ENCODE data around the gene PRKD2.

PRKD2 gene

DNA sequence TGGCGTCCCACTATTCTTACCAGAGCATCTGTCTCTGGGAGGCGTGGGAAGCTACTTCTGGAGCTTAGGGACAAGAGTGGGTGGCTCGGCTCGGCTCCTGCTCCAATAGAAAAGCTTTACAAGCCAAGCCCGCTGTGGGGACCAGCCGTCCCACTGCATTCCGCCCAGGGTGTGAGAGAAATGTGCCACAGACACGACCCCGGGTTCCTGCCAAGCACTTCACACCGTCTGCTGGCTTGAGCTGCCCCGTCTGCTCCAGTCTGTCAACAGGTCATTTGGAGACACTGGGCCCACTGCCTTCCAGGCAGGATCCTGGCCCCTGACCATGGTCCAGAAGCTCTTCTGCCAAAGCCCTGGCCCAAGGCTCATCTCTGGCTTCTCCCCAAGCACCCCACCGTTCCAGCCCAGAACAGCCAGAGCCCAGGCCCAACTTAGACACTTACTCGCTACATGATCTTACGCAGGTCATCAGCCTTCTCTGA is 22.4 kb upstream of the PRKD2 start:
- no peak for DNase-seq (ENCODE audit: low read depth)
- no peak overlapping the region for H3K4me3 ChIP-seq (ENCODE audit: low read length)
- TF ChIP-seq, protein P1, sequence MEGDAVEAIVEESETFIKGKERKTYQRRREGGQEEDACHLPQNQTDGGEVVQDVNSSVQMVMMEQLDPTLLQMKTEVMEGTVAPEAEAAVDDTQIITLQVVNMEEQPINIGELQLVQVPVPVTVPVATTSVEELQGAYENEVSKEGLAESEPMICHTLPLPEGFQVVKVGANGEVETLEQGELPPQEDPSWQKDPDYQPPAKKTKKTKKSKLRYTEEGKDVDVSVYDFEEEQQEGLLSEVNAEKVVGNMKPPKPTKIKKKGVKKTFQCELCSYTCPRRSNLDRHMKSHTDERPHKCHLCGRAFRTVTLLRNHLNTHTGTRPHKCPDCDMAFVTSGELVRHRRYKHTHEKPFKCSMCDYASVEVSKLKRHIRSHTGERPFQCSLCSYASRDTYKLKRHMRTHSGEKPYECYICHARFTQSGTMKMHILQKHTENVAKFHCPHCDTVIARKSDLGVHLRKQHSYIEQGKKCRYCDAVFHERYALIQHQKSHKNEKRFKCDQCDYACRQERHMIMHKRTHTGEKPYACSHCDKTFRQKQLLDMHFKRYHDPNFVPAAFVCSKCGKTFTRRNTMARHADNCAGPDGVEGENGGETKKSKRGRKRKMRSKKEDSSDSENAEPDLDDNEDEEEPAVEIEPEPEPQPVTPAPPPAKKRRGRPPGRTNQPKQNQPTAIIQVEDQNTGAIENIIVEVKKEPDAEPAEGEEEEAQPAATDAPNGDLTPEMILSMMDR (IDR thresholded peaks at IDR 0.05; ENCODE audit: insufficient read depth, low read depth, low read length, missing control alignments): no peak

DNA sequence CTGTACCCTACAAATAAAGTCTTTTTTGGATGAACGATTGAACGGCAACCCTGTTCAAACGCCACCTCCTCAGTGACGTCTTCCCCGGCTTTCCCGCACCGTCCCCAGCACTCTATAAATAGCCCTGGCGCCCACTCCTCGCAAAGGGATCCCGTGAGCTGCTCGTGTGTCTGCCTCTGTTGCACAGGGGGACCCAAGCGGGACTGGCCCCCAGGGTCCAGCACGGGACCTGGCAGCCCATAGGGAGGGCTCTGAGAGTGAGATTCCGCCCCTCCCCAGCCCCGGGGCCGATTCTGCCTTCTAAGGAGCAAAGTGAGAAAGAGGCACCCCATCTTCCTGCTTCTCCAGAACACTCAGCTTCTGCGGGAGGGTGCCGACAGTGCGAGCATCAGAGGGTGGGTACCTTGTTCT is 20.9 kb upstream of the PRKD2 start:
- DNase-seq (ENCODE audit: low read depth): no peak
- TF ChIP-seq, protein P1 (IDR thresholded peaks at IDR 0.05; ENCODE audit: insufficient read depth, low read depth, low read length, missing control alignments): no peak
- no peak overlapping the region for H3K4me3 ChIP-seq (ENCODE audit: low read length)

DNA sequence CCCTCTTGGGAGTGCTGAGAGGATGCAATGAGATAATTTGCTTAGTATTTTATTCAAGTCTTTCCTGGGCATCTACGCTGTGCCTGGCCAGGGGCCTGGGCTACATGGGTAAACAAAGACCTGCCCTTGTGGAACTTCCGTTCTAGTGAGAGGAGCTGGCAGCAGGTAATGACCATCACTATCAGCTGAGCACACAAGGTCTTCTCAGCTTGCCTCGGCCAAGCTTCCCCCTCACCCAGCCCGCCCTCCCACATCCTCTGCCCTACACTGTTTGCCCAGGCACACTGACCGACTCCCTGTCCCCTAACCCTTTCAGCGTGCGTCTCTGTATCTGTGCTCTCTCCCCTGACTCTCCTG is 20.4 kb upstream of the PRKD2 start:
- no peak overlapping the region for H3K4me3 ChIP-seq (ENCODE audit: low read length)
- DNase-seq (ENCODE audit: low read depth): no peak

DNA sequence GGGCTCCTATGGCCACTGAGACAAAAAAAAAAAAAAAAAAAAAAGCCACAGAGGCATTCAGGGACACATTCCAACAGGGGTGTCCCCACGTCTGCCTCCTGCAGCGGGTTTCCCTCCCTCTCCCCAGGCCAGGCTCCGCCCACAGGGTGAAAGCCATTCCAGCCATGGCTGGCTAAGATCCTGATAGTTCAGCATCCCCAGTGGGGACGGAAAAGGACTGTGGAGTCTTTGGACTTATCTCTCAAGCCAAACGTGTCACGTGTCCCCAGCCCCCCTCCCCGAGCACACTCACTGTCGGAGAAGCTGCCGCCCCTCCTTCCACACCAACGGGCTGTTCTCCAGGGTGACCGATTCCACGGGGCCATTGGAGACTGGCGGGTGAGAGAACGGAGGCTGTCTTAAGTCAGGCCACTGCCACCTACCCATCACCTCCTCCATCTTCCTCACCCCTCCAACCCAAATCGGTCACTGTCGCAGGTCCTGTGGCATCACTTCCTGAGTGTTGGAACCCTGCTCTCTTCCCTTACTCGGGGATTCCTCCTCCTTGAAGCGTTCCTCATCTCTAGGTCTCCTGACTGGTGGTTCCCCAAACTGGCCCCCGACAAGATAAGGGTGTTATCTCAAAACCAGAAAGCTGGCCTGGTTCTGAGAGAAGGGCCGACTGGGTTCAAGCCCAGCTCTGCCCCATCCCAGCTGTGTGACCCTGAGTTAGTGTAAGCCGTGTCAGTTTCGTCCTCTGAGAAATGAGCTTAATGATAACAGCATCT is 19.8 kb upstream of the PRKD2 start:
- DNase-seq (ENCODE audit: low read depth): no peak
- no peak overlapping the region for H3K4me3 ChIP-seq (ENCODE audit: low read length)
- TF ChIP-seq, protein P1 (IDR thresholded peaks at IDR 0.05; ENCODE audit: insufficient read depth, low read depth, low read length, missing control alignments): no peak

More for the DNA sequence above, 20.4 kb upstream of the PRKD2 start:
- TF ChIP-seq, protein P1 (IDR thresholded peaks at IDR 0.05; ENCODE audit: insufficient read depth, low read depth, low read length, missing control alignments): no peak

DNA sequence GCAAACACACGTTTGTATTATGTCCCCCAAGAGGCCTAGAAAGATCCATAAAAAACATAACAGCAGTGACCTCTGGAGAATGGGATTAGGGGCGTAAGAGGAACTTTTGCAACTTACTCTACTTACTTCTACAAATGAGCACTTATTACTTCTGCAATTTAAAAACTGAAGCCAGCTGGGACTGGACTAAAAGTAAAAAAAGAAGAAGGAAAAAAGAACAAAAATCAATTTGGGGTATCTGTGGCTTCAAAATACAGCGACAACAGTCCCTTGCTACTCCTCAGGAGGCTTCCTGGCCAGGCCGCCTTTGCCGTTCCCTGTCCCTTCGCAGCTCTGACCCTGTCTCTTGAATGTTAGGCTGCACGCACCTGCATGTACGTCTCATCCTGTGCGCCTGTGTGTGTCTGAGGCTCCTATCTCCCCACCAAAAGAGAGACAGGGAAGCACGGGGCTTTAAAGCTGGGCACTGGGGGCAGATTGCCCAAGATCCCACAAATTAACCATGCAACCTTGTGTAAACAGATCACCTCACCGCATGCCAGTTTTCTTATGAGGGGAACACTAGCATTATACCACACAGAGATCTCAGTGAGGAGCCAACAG is 16.9 kb upstream of the PRKD2 start:
- H3K4me3 ChIP-seq (ENCODE audit: low read length): no peak overlapping the region
- no peak for DNase-seq (ENCODE audit: low read depth)
- TF ChIP-seq, protein P1 (IDR thresholded peaks at IDR 0.05; ENCODE audit: insufficient read depth, low read depth, low read length, missing control alignments): no peak

DNA sequence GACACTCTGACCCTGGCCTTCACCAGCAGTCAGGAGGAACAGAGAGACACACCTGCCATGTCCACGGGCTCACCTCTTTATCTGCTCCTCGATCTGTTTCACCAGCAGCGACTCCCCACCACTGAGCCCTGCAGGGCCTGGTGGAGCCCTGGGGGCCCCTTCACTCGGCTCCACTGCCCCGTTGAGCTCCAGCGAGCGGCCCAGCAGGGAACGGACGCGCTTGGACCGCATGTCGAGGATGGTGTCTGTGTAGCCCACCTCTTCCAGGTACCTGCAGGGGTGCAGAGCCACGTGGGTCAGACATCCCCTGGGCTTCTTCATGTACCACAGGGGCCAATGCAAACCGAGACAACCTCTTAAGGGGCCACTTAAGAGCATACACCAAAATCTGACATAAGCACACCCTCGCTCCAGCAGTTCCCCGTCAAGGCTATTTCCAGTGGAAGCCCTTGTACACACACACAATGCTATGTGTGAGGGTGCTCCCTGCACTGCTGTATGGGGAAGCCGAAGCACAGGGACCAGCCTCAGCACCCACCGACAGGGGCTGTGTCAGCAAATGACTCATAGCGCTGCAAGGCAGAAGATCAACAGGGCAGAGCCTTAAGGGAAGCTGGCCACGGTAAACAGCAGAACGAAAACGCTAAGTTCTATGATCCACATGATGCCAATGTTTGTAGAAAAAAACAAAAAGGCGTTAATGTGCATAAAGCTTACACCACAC is 16.2 kb upstream of the PRKD2 start:
- peak; percentile 33 for DNase-seq (ENCODE audit: low read depth)
- H3K4me3 ChIP-seq (ENCODE audit: low read length): no peak overlapping the region
- TF ChIP-seq, protein P1 (IDR thresholded peaks at IDR 0.05; ENCODE audit: insufficient read depth, low read depth, low read length, missing control alignments): no peak

All from epithelial cell of esophagus (primary cell).